Measurements from ENCODE around the gene SLC6A9.

The SLC6A9 gene

GRCh38 chr1:43961692-43962091 lies 69.6 kb downstream of the SLC6A9 start:
- 89% methylated on average over 3 of the region's 3 CpGs for WGBS

DNA sequence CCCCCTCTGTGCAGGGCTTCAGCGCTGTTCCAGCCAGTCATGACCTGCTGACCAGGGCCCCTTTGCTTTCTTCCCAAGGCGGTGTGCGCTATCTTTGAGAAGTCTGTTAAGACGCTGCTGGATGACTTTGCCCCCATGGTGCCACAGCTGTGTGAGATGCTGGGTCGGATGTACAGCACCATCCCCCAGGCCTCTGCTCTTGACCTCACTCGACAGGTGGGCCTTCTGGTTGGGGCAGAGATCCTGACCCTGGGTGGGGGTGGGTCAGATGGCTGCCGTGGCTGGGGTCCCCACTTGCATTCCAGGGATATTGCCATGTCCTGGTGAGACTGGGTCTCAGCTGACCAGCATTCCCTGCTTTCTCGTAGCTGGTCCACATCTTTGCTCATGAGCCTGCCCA lies 70.5 kb downstream of the SLC6A9 start:
- no peak overlapping the region for H3K4ac ChIP-seq (ENCODE audit: low read depth in 1 of 2, low read length in 2 of 2)
- 93% methylated on average over 8 of the region's 8 CpGs for WGBS

More at GRCh38 chr1:43961692-43962091, 69.6 kb downstream of the SLC6A9 start:
- no peak overlapping the region for H2AK5ac ChIP-seq (ENCODE audit: low read length, severe bottlenecking)
- no peaks in the 10 kb centered on the region for H3K9me3 ChIP-seq (ENCODE audit: control insufficient read depth, low read length)
- H2AFZ ChIP-seq (ENCODE audit: low read depth, low read length): no peak overlapping the region
- H3K4me2 ChIP-seq (ENCODE audit: low read length, poor library complexity, severe bottlenecking): no peak overlapping the region
- no peak for DNase-seq
- no peak overlapping the region for H4K91ac ChIP-seq (ENCODE audit: low read length)
- H3K27me3 ChIP-seq (ENCODE audit: control insufficient read depth in 1 of 2, insufficient read depth in 1 of 2, low read length in 2 of 2): no peaks in the 10 kb centered on the region
- H2BK15ac ChIP-seq (ENCODE audit: low read depth, poor library complexity, severe bottlenecking): no peak overlapping the region
- H3K23ac ChIP-seq (ENCODE audit: low read length in 2 of 2): no peak overlapping the region
- peaks cover 3% of the 10 kb centered on the region for H3K79me1 ChIP-seq (replicated peaks; ENCODE audit: low read length, poor library complexity, severe bottlenecking)
- H2BK12ac ChIP-seq (ENCODE audit: low read length in 2 of 2): no peak overlapping the region
- no peak overlapping the region for H4K8ac ChIP-seq (ENCODE audit: low read length)
- no peak overlapping the region for H3K27ac ChIP-seq (ENCODE audit: low read length, poor library complexity, severe bottlenecking)
- no peaks in the 10 kb centered on the region for H3K4me1 ChIP-seq (ENCODE audit: control insufficient read depth, insufficient read depth, low read depth, low read length)
- H2BK120ac ChIP-seq (ENCODE audit: low read depth, low read length): no peak overlapping the region
- H3K14ac ChIP-seq (ENCODE audit: low read length in 2 of 2): no peak overlapping the region
- H3K18ac ChIP-seq (ENCODE audit: low read depth in 1 of 2, low read length in 2 of 2): no peak overlapping the region
- no peak overlapping the region for H3K4ac ChIP-seq (ENCODE audit: low read depth in 1 of 2, low read length in 2 of 2)
- H3K36me3 ChIP-seq (ENCODE audit: control insufficient read depth in 1 of 2, insufficient read depth in 2 of 2, low read depth in 1 of 2, low read length in 2 of 2): peaks cover 73 to 97% of the 10 kb centered on the region in 2 experiments
- no peak overlapping the region for H3K9ac ChIP-seq (ENCODE audit: low read length)
- H2BK5ac ChIP-seq (ENCODE audit: low read depth, low read length, poor library complexity, severe bottlenecking): no peak overlapping the region
- H3K4me3 ChIP-seq (ENCODE audit: insufficient read depth in 1 of 2, low read depth in 1 of 2, low read length in 2 of 2): no peak overlapping the region

GRCh38 chr1:43958351-43959255 lies 72.7 kb downstream of the SLC6A9 start:
- H3K14ac ChIP-seq (ENCODE audit: low read length in 2 of 2): no peak overlapping the region
- H3K4me1 ChIP-seq (ENCODE audit: control insufficient read depth, insufficient read depth, low read depth, low read length): no peaks in the 10 kb centered on the region
- no peak overlapping the region for H4K91ac ChIP-seq (ENCODE audit: low read length)
- no peak overlapping the region for H2AFZ ChIP-seq (ENCODE audit: low read depth, low read length)
- DNase-seq: no peak
- no peak overlapping the region for H2BK120ac ChIP-seq (ENCODE audit: low read depth, low read length)
- H3K4me3 ChIP-seq (ENCODE audit: insufficient read depth in 1 of 2, low read depth in 1 of 2, low read length in 2 of 2): no peak overlapping the region
- H3K36me3 ChIP-seq (ENCODE audit: control insufficient read depth in 1 of 2, insufficient read depth in 2 of 2, low read depth in 1 of 2, low read length in 2 of 2): peaks cover 61 to 80% of the 10 kb centered on the region in 2 experiments
- no peak overlapping the region for H3K4me2 ChIP-seq (ENCODE audit: low read length, poor library complexity, severe bottlenecking)
- H3K27ac ChIP-seq (ENCODE audit: low read length, poor library complexity, severe bottlenecking): no peak overlapping the region
- H2BK12ac ChIP-seq (ENCODE audit: low read length in 2 of 2): no peak overlapping the region
- H2BK5ac ChIP-seq (ENCODE audit: low read depth, low read length, poor library complexity, severe bottlenecking): no peak overlapping the region
- no peak overlapping the region for H2BK15ac ChIP-seq (ENCODE audit: low read depth, poor library complexity, severe bottlenecking)
- H3K9me3 ChIP-seq (ENCODE audit: control insufficient read depth, low read length): no peaks in the 10 kb centered on the region
- H2AK5ac ChIP-seq (ENCODE audit: low read length, severe bottlenecking): no peak overlapping the region
- no peak overlapping the region for H3K9ac ChIP-seq (ENCODE audit: low read length)
- H3K79me1 ChIP-seq (replicated peaks; ENCODE audit: low read length, poor library complexity, severe bottlenecking): peaks cover 14% of the 10 kb centered on the region
- no peaks in the 10 kb centered on the region for H3K27me3 ChIP-seq (ENCODE audit: control insufficient read depth in 1 of 2, insufficient read depth in 1 of 2, low read length in 2 of 2)
- no peak overlapping the region for H3K23ac ChIP-seq (ENCODE audit: low read length in 2 of 2)
- H4K8ac ChIP-seq (ENCODE audit: low read length): no peak overlapping the region
- 92% methylated on average over 8 of the region's 9 CpGs for WGBS
- H3K4ac ChIP-seq (ENCODE audit: low read depth in 1 of 2, low read length in 2 of 2): no peak overlapping the region
- H3K18ac ChIP-seq (ENCODE audit: low read depth in 1 of 2, low read length in 2 of 2): no peak overlapping the region

More for the DNA sequence above, 70.5 kb downstream of the SLC6A9 start:
- Histone ChIP-seq H3K4me3 (ENCODE audit: insufficient read depth in 1 of 2, low read depth in 1 of 2, low read length in 2 of 2) (peak overlapping the region in 1 of 2 experiments; percentile 20), H3K9ac (ENCODE audit: low read length) (no peak overlapping the region), H2BK15ac (ENCODE audit: low read depth, poor library complexity, severe bottlenecking) (no peak overlapping the region), H2BK120ac (ENCODE audit: low read depth, low read length) (no peak overlapping the region), H2AFZ (ENCODE audit: low read depth, low read length) (no peak overlapping the region), H3K27me3 (ENCODE audit: control insufficient read depth in 1 of 2, insufficient read depth in 1 of 2, low read length in 2 of 2) (no peaks in the 10 kb centered on the region), H3K27ac (ENCODE audit: low read length, poor library complexity, severe bottlenecking) (no peak overlapping the region), H3K14ac (ENCODE audit: low read length in 2 of 2) (no peak overlapping the region), H3K18ac (ENCODE audit: low read depth in 1 of 2, low read length in 2 of 2) (no peak overlapping the region), H2BK12ac (ENCODE audit: low read length in 2 of 2) (no peak overlapping the region), H3K4me2 (ENCODE audit: low read length, poor library complexity, severe bottlenecking) (no peak overlapping the region), H2AK5ac (ENCODE audit: low read length, severe bottlenecking) (no peak overlapping the region), H3K4me1 (ENCODE audit: control insufficient read depth, insufficient read depth, low read depth, low read length) (no peaks in the 10 kb centered on the region), H3K9me3 (ENCODE audit: control insufficient read depth, low read length) (no peaks in the 10 kb centered on the region), H2BK5ac (ENCODE audit: low read depth, low read length, poor library complexity, severe bottlenecking) (no peak overlapping the region), H3K36me3 (ENCODE audit: control insufficient read depth in 1 of 2, insufficient read depth in 2 of 2, low read depth in 1 of 2, low read length in 2 of 2) (peaks cover 71 to 96% of the 10 kb centered on the region in 2 experiments), H4K91ac (ENCODE audit: low read length) (no peak overlapping the region), H3K23ac (ENCODE audit: low read length in 2 of 2) (no peak overlapping the region), H3K79me1 (replicated peaks; ENCODE audit: low read length, poor library complexity, severe bottlenecking) (peaks cover 8% of the 10 kb centered on the region), H4K8ac (ENCODE audit: low read length) (no peak overlapping the region)
- no peak for DNase-seq

DNA sequence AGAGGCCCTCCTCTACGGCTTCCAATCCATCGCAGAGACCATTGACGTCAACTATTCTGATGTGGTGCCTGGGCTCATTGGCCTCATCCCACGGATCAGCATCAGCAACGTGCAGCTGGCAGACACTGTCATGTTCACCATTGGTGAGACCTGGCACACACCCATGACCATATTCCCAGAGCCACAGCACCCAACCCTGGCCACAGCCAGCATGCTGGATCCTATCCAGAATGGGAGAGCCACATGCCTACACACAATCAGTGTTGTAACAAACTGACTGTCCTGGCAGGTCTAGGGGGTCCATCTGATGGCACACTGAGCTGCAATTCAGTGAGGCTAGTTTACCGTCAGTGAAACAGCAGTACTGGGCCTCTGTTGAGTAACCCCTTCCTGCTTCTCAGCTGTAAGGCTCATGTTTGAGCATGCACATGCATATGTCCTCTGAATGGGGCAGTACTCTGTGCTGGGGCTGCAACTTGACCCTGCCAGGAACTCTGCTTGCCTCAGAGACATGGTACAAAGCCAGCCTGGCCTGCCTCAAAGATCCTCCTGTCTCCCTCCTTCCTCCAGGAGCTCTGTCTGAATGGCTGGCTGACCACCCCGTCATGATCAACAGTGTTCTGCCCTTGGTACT lies 73.7 kb downstream of the SLC6A9 start:
- Histone ChIP-seq H2BK12ac (ENCODE audit: low read length in 2 of 2) (no peak overlapping the region), H2AK5ac (ENCODE audit: low read length, severe bottlenecking) (no peak overlapping the region), H2BK120ac (ENCODE audit: low read depth, low read length) (no peak overlapping the region), H3K27ac (ENCODE audit: low read length, poor library complexity, severe bottlenecking) (no peak overlapping the region), H3K9me3 (ENCODE audit: control insufficient read depth, low read length) (no peaks in the 10 kb centered on the region), H3K23ac (ENCODE audit: low read length in 2 of 2) (no peak overlapping the region), H3K4me3 (ENCODE audit: insufficient read depth in 1 of 2, low read depth in 1 of 2, low read length in 2 of 2) (no peak overlapping the region), H4K91ac (ENCODE audit: low read length) (no peak overlapping the region), H3K14ac (ENCODE audit: low read length in 2 of 2) (no peak overlapping the region), H3K18ac (ENCODE audit: low read depth in 1 of 2, low read length in 2 of 2) (no peak overlapping the region), H3K4me1 (ENCODE audit: control insufficient read depth, insufficient read depth, low read depth, low read length) (peaks cover 1% of the 10 kb centered on the region), H4K8ac (ENCODE audit: low read length) (no peak overlapping the region), H2BK5ac (ENCODE audit: low read depth, low read length, poor library complexity, severe bottlenecking) (no peak overlapping the region), H3K27me3 (ENCODE audit: control insufficient read depth in 1 of 2, insufficient read depth in 1 of 2, low read length in 2 of 2) (no peaks in the 10 kb centered on the region), H3K36me3 (ENCODE audit: control insufficient read depth in 1 of 2, insufficient read depth in 2 of 2, low read depth in 1 of 2, low read length in 2 of 2) (peaks cover 61 to 69% of the 10 kb centered on the region in 2 experiments), H3K4ac (ENCODE audit: low read depth in 1 of 2, low read length in 2 of 2) (no peak overlapping the region), H3K9ac (ENCODE audit: low read length) (no peak overlapping the region), H2BK15ac (ENCODE audit: low read depth, poor library complexity, severe bottlenecking) (no peak overlapping the region), H3K79me1 (replicated peaks; ENCODE audit: low read length, poor library complexity, severe bottlenecking) (peaks cover 21% of the 10 kb centered on the region), H2AFZ (ENCODE audit: low read depth, low read length) (no peak overlapping the region), H3K4me2 (ENCODE audit: low read length, poor library complexity, severe bottlenecking) (no peak overlapping the region)
- 98% methylated on average over 7 of the region's 7 CpGs for WGBS
- no peak for DNase-seq

All from mesenchymal stem cell (in vitro differentiated cells and primary cell).